HepG2 (cell line): Measurements from ENCODE around the gene SOX12. TPM values are rescaled to one million over a fixed set of nuclear protein-coding genes. Genes with fewer than 3 reads are reported as not detected.

Experiments used
- AGO2 ChIP-seq: fragments of 200-400 bp; formaldehyde crosslinking; optimal IDR thresholded peaks from 2 replicates; pipeline ENCODE3; 2017; ENCODE audit warnings: mild to moderate bottlenecking, low read depth, low read length, moderate library complexity
- DMAP1 ChIP-seq: IDR thresholded peaks from 2 replicates; pipeline ENCODE4 v1.6.1; 2016
- KLF16 ChIP-seq, 2 experiments: sonication (generic) in 1 of 2; formaldehyde crosslinking in 1 of 2; IDR thresholded peaks; 2 replicates each; pipeline versions ENCODE4 v1.6.1 to v1.8.0; 2016 to 2023; ENCODE audit warnings: missing genetic modification reagents in 2 of 2, missing compliant biosample characterization in 1 of 2
- MIXL1 ChIP-seq: IDR thresholded peaks from 2 replicates; pipeline ENCODE4 v1.6.1; 2016
- POGZ ChIP-seq: sonication (generic); formaldehyde crosslinking; IDR thresholded peaks from 2 replicates; pipeline ENCODE4 v1.4.0; 2020; ENCODE audit warnings: mild to moderate bottlenecking, missing genetic modification reagents
- POLR2AphosphoS2 ChIP-seq: IDR thresholded peaks from 2 replicates; pipeline ENCODE4 v1.6.1; 2011; ENCODE audit warnings: low read depth, low read length, improper control_type of control experiment
- SNAPC2 ChIP-seq: sonication (generic); formaldehyde crosslinking; IDR thresholded peaks from 2 replicates; pipeline ENCODE4 v1.8.1; 2022; ENCODE audit warnings: mild to moderate bottlenecking, missing genetic modification reagents
- SRSF1 ChIP-seq: fragments of 200-400 bp; formaldehyde crosslinking; optimal IDR thresholded peaks from 2 replicates; pipeline ENCODE3; 2017; ENCODE audit warnings: mild to moderate bottlenecking, low read depth, low read length, moderate library complexity
- TMF1 ChIP-seq: sonication (generic); formaldehyde crosslinking; IDR thresholded peaks from 2 replicates; pipeline ENCODE4 v1.8.1; 2022; ENCODE audit warnings: low read depth, missing genetic modification reagents
- ZFP62 ChIP-seq: sonication (generic); formaldehyde crosslinking; IDR thresholded peaks from 2 replicates; pipeline ENCODE4 v1.4.0; 2020; ENCODE audit warnings: missing genetic modification reagents
- ZFX ChIP-seq: sonication (generic); formaldehyde crosslinking; IDR thresholded peaks from 2 replicates; pipeline ENCODE4 v1.4.0; 2020; ENCODE audit warnings: mild to moderate bottlenecking, low read depth, missing genetic modification reagents, moderate library complexity
- ZNF143 ChIP-seq: sonication (generic); formaldehyde crosslinking; IDR thresholded peaks from 2 replicates; pipeline ENCODE4 v1.4.0; 2020; ENCODE audit warnings: missing genetic modification reagents
- ZNF263 ChIP-seq: sonication (generic); formaldehyde crosslinking; IDR thresholded peaks from 2 replicates; pipeline ENCODE4 v1.4.0; 2020; ENCODE audit warnings: missing genetic modification reagents
- ZNF570 ChIP-seq: sonication (generic); formaldehyde crosslinking; IDR thresholded peaks from 2 replicates; pipeline ENCODE4 v1.4.0; 2020; ENCODE audit warnings: mild to moderate bottlenecking, missing genetic modification reagents, borderline replicate concordance
- polyA plus RNA-seq, 8 experiments: library from polyadenylated mRNA; depleted of rRNA in 3 of 8; stranded (reverse) in 7 of 8; unstranded in 1 of 8; fragments of >200 nt; fragmentation: Illumina TruSeq in 4 of 8; extraction: Trizol in 4 of 8; gene quantifications; 2 replicates each; pipeline versions ENCODE4 v1.2.1 to v1.2.3, GENCODE V29; 2011 to 2016; ENCODE audit warnings: low read depth in 4 of 8, missing spikeins in 1 of 8, mixed read lengths in 1 of 8; ENCODE audit not compliant: insufficient read depth in 1 of 8
- total RNA-seq, 5 experiments: library from RNA; depleted of rRNA; stranded (reverse); fragments of >200 nt; fragmentation: Illumina TruSeq; extraction: Trizol; gene quantifications; 2 replicates each; pipeline ENCODE4 v1.2.3, GENCODE V29; 2016; ENCODE audit warnings: low read depth in 1 of 5
- TF ChIP-seq, protein P1 (sequence below): sonication (generic); formaldehyde crosslinking; IDR thresholded peaks from 2 replicates; pipeline ENCODE4 v1.4.0; 2020; ENCODE audit warnings: missing genetic modification reagents
- TF ChIP-seq, protein P2 (sequence below): sonication (generic); formaldehyde crosslinking; IDR thresholded peaks from 2 replicates; pipeline ENCODE4 v1.4.0; 2020; ENCODE audit warnings: missing genetic modification reagents
- TF ChIP-seq, protein P3 (sequence below): sonication (generic); formaldehyde crosslinking; IDR thresholded peaks from 2 replicates; pipeline ENCODE4 v1.8.1; 2022; ENCODE audit warnings: mild to moderate bottlenecking, missing genetic modification reagents
- TF ChIP-seq, protein P4 (sequence below): sonication (generic); formaldehyde crosslinking; conservative IDR thresholded peaks from 2 replicates; pipeline ENCODE4 v1.4.0; 2020; ENCODE audit warnings: missing genetic modification reagents

Gene SOX12
- total and polyA plus RNA-seq, 2 of the 13 experiments (the other 11 are each of a cell fraction or from before 2014, with no cell fraction given): 10.0 to 18.7 TPM

DNA sequence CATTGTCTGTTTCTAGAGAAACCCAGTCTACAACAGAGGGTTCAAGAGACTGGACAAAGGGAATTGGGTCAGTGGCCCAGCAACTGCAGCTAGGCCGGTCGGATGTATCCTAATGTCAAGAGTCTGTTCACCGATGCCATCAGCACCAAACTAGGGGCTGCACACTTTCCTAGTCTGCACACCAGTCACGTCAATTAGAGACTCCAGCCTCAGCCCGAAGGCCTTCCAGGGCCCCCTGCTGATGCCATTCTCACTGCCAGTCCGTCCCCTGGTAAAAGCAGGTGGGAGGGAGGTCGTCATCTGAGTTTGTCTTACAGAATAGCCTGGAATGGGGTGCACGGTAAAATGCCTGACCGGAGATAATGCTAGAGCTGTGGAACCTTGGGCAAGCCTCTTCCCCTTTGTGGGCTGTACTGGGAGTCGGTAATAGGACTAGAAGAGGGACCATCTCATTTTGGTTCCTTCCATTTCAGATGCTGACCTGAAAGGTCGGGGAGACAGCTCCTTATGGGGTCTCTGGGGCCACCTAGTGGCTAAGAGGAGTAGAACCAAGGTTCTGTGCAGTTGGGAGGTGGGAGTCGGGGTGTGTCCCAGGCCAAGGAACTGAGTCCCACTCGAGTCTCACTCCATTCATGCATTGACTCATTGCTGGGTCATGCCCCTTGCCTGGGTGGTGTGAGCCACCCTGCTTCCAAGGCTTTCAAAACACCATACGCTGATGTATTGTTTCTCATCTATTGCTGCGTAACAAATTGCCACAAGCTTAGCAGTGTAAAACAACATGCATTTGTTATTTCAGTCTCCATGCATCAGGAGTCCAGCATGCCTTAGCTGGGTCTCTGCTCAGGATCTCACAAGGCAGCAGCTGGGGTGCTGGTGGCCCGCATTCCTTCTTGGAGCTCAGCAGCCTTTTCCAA lies 5.1 kb downstream of the SOX12 start (continued):
- TF ChIP-seq, protein P1, sequence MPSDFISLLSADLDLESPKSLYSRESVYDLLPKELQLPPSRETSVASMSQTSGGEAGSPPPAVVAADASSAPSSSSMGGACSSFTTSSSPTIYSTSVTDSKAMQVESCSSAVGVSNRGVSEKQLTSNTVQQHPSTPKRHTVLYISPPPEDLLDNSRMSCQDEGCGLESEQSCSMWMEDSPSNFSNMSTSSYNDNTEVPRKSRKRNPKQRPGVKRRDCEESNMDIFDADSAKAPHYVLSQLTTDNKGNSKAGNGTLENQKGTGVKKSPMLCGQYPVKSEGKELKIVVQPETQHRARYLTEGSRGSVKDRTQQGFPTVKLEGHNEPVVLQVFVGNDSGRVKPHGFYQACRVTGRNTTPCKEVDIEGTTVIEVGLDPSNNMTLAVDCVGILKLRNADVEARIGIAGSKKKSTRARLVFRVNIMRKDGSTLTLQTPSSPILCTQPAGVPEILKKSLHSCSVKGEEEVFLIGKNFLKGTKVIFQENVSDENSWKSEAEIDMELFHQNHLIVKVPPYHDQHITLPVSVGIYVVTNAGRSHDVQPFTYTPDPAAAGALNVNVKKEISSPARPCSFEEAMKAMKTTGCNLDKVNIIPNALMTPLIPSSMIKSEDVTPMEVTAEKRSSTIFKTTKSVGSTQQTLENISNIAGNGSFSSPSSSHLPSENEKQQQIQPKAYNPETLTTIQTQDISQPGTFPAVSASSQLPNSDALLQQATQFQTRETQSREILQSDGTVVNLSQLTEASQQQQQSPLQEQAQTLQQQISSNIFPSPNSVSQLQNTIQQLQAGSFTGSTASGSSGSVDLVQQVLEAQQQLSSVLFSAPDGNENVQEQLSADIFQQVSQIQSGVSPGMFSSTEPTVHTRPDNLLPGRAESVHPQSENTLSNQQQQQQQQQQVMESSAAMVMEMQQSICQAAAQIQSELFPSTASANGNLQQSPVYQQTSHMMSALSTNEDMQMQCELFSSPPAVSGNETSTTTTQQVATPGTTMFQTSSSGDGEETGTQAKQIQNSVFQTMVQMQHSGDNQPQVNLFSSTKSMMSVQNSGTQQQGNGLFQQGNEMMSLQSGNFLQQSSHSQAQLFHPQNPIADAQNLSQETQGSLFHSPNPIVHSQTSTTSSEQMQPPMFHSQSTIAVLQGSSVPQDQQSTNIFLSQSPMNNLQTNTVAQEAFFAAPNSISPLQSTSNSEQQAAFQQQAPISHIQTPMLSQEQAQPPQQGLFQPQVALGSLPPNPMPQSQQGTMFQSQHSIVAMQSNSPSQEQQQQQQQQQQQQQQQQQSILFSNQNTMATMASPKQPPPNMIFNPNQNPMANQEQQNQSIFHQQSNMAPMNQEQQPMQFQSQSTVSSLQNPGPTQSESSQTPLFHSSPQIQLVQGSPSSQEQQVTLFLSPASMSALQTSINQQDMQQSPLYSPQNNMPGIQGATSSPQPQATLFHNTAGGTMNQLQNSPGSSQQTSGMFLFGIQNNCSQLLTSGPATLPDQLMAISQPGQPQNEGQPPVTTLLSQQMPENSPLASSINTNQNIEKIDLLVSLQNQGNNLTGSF (CRISPR knock-in tag): no peak
- TF ChIP-seq DMAP1 (CRISPR knock-in tag) (no peak), ZNF263 (0 out of 2 replicates have a peak, but pooled peaks have one; percentile 54), MIXL1 (CRISPR knock-in tag) (peak; percentile 38; the same call in 1 of the 2 replicates), ZNF570 (CRISPR knock-in tag) (0 out of 2 replicates have a peak, but pooled peaks have one; percentile 73), SRSF1 (peak; percentile 24), ZFP62 (no peak), ZFX (CRISPR knock-in tag) (peak; percentile 47), KLF16 (CRISPR knock-in tag; IDR thresholded peaks at IDR 0.05) (0 out of 4 replicates have a peak, but pooled peaks of 1 of the 2 experiments have one; percentile 55), AGO2 (peak; percentile 43), SNAPC2 (CRISPR knock-in tag) (peak; percentile 84; the same call in 1 of the 2 replicates), TMF1 (0 out of 2 replicates have a peak, but pooled peaks have one; percentile 23), POGZ (no peak), POLR2AphosphoS2 (no peak), ZNF143 (CRISPR knock-in tag) (no peak; the same call in 1 of the 2 replicates)
- TF ChIP-seq, protein P2, sequence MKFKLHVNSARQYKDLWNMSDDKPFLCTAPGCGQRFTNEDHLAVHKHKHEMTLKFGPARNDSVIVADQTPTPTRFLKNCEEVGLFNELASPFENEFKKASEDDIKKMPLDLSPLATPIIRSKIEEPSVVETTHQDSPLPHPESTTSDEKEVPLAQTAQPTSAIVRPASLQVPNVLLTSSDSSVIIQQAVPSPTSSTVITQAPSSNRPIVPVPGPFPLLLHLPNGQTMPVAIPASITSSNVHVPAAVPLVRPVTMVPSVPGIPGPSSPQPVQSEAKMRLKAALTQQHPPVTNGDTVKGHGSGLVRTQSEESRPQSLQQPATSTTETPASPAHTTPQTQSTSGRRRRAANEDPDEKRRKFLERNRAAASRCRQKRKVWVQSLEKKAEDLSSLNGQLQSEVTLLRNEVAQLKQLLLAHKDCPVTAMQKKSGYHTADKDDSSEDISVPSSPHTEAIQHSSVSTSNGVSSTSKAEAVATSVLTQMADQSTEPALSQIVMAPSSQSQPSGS (CRISPR knock-in tag): no peak
- TF ChIP-seq, protein P3, sequence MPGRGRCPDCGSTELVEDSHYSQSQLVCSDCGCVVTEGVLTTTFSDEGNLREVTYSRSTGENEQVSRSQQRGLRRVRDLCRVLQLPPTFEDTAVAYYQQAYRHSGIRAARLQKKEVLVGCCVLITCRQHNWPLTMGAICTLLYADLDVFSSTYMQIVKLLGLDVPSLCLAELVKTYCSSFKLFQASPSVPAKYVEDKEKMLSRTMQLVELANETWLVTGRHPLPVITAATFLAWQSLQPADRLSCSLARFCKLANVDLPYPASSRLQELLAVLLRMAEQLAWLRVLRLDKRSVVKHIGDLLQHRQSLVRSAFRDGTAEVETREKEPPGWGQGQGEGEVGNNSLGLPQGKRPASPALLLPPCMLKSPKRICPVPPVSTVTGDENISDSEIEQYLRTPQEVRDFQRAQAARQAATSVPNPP (CRISPR knock-in tag): peak; percentile 21; the same call in 1 of the 2 replicates
- TF ChIP-seq, protein P4, sequence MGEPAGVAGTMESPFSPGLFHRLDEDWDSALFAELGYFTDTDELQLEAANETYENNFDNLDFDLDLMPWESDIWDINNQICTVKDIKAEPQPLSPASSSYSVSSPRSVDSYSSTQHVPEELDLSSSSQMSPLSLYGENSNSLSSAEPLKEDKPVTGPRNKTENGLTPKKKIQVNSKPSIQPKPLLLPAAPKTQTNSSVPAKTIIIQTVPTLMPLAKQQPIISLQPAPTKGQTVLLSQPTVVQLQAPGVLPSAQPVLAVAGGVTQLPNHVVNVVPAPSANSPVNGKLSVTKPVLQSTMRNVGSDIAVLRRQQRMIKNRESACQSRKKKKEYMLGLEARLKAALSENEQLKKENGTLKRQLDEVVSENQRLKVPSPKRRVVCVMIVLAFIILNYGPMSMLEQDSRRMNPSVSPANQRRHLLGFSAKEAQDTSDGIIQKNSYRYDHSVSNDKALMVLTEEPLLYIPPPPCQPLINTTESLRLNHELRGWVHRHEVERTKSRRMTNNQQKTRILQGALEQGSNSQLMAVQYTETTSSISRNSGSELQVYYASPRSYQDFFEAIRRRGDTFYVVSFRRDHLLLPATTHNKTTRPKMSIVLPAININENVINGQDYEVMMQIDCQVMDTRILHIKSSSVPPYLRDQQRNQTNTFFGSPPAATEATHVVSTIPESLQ (CRISPR knock-in tag): 0 out of 2 replicates have a peak, but pooled peaks have one; percentile 8
